IMR-90 (cell line): ENCODE measurements around the gene SF3B5. TPM values are rescaled to one million over a fixed set of nuclear protein-coding genes. Genes with fewer than 3 reads are reported as not detected.

ENCODE experiments used
- ATAC-seq: fragments of 200-7000 bp; cut with Tn5 transposase; 2 replicates; pipeline ENCODE4 v1.9.1; 2020; ENCODE audit warnings: low read depth, mild to moderate bottlenecking, moderate library complexity
- BruUV-seq: library from RNA; stranded (reverse); fragments of 400-500 nt; replicated peaks from 2 replicates; lab custom pipeline; 2021; lab: Mats Ljungman, UMichigan
- CTCF ChIA-PET: fragments of 300-600 bp; formaldehyde crosslinking; extraction: SDS; loops from one replicate; lab custom pipeline; 2021; ENCODE audit warnings: antibody characterized with exemption; lab: Yijun Ruan, JAX
- POLR2A ChIA-PET: fragments of 300-600 bp; sonication (Branson Sonifier 250); formaldehyde crosslinking; loops from one replicate; lab custom pipeline; 2022; ENCODE audit warnings: antibody characterized with exemption; ENCODE audit not compliant: unreplicated experiment; lab: Charles Lee
- DNase-seq: peaks from one replicate; pipeline ENCODE4 v3.0.0; 2013
- H2AFZ ChIP-seq: replicated peaks from 2 replicates; pipeline ENCODE3; 2013; ENCODE audit warnings: low read length, mild to moderate bottlenecking; ENCODE audit not compliant: poor library complexity
- H2AK5ac ChIP-seq: 2 replicates; pipeline ENCODE4 v1.6.1; 2013; ENCODE audit warnings: low read depth, low read length, inconsistent platforms
- H2AK9ac ChIP-seq: replicated peaks from 2 replicates; pipeline ENCODE3; 2013; ENCODE audit warnings: mild to moderate bottlenecking, low read depth, low read length, moderate library complexity; ENCODE audit not compliant: poor library complexity
- H2BK120ac ChIP-seq: 2 replicates; pipeline ENCODE4 v1.6.1; 2013; ENCODE audit warnings: low read depth, low read length, inconsistent platforms
- H2BK15ac ChIP-seq: 3 replicates; pipeline ENCODE4 v1.6.1; 2013; ENCODE audit warnings: low read depth, low read length, inconsistent platforms
- H2BK20ac ChIP-seq: 2 replicates; pipeline ENCODE4 v1.6.1; 2013; ENCODE audit warnings: low read depth, mild to moderate bottlenecking, inconsistent platforms, low read length, moderate library complexity
- H2BK5ac ChIP-seq: 2 replicates; pipeline ENCODE4 v1.6.1; 2013; ENCODE audit warnings: mild to moderate bottlenecking, low read depth, low read length, inconsistent platforms; ENCODE audit not compliant: poor library complexity, severe bottlenecking
- H3K14ac ChIP-seq: replicated peaks from 2 replicates; pipeline ENCODE4 v1.6.1; 2013; ENCODE audit warnings: low read depth, low read length, inconsistent platforms
- H3K18ac ChIP-seq: 2 replicates; pipeline ENCODE4 v1.6.1; 2013; ENCODE audit warnings: low read depth, low read length, control low read depth
- H3K23ac ChIP-seq: 2 replicates; pipeline ENCODE4 v1.6.1; 2013; ENCODE audit warnings: low read depth, low read length, inconsistent platforms
- H3K27ac ChIP-seq: 2 replicates; pipeline ENCODE4 v1.5.1; 2013; ENCODE audit warnings: mild to moderate bottlenecking, control low read depth, low read length; ENCODE audit not compliant: insufficient read depth
- H3K27me3 ChIP-seq: 2 replicates; pipeline ENCODE4 v1.6.1; 2013; ENCODE audit warnings: low read length; ENCODE audit not compliant: control insufficient read depth, insufficient read depth
- H3K36me3 ChIP-seq: 2 replicates; pipeline ENCODE4 v1.6.1; 2013; ENCODE audit warnings: low read length, mixed read lengths; ENCODE audit not compliant: control insufficient read depth, insufficient read depth
- H3K4ac ChIP-seq: 2 replicates; pipeline ENCODE4 v1.6.1; 2013; ENCODE audit warnings: low read depth, low read length, inconsistent platforms
- H3K4me1 ChIP-seq: 2 replicates; pipeline ENCODE4 v1.6.1; 2013; ENCODE audit warnings: low read length, mixed read lengths; ENCODE audit not compliant: control insufficient read depth, insufficient read depth
- H3K4me2 ChIP-seq: 2 replicates; pipeline ENCODE4 v1.6.1; 2013; ENCODE audit warnings: low read depth, mild to moderate bottlenecking, control low read depth, low read length, moderate library complexity
- H3K4me3 ChIP-seq: 2 replicates; pipeline ENCODE4 v1.5.1; 2013; ENCODE audit warnings: low read depth, mild to moderate bottlenecking, control low read depth, low read length, moderate library complexity; ENCODE audit not compliant: insufficient read depth
- H3K56ac ChIP-seq: 2 replicates; pipeline ENCODE4 v1.6.1; 2013; ENCODE audit warnings: low read length, inconsistent platforms; ENCODE audit not compliant: insufficient read depth; ENCODE audit errors: extremely low read depth
- H3K79me1 ChIP-seq, 2 experiments: 2 replicates each; pipeline ENCODE4 v1.6.1; 2013; ENCODE audit warnings: low read length in 2 of 2, inconsistent platforms in 1 of 2, low read depth in 1 of 2
- H3K9ac ChIP-seq: 2 replicates; pipeline ENCODE4 v1.6.1; 2013; ENCODE audit warnings: low read depth, low read length, control low read depth
- H3K9me1 ChIP-seq: 2 replicates; pipeline ENCODE4 v1.6.1; 2013; ENCODE audit warnings: low read length, inconsistent platforms; ENCODE audit not compliant: insufficient read depth
- H3K9me3 ChIP-seq: 2 replicates; pipeline ENCODE4 v1.6.1; 2013; ENCODE audit warnings: low read length; ENCODE audit not compliant: control insufficient read depth, insufficient read depth
- H4K20me1 ChIP-seq: 2 replicates; pipeline ENCODE4 v1.6.1; 2013; ENCODE audit warnings: low read length, inconsistent platforms; ENCODE audit not compliant: insufficient read depth
- H4K5ac ChIP-seq: 2 replicates; pipeline ENCODE4 v1.6.1; 2013; ENCODE audit warnings: mild to moderate bottlenecking, low read depth, low read length, control low read depth
- H4K8ac ChIP-seq, 2 experiments: 2 replicates each; pipeline ENCODE4 v1.6.1; 2013; ENCODE audit warnings: low read depth in 2 of 2, low read length in 2 of 2, control low read depth in 1 of 2, inconsistent platforms in 1 of 2
- H4K91ac ChIP-seq: 2 replicates; pipeline ENCODE4 v1.6.1; 2013; ENCODE audit warnings: low read depth, low read length, inconsistent platforms; ENCODE audit not compliant: insufficient read depth
- BHLHE40 ChIP-seq: fragments of 150-350 bp; IDR thresholded peaks from 2 replicates; pipeline ENCODE4 v1.6.1; 2016; ENCODE audit warnings: mild to moderate bottlenecking, low read depth, low read length
- FOS ChIP-seq: fragments of 150-350 bp; IDR thresholded peaks from 2 replicates; pipeline ENCODE4 v1.6.1; 2016; ENCODE audit warnings: low read depth, low read length
- MAFK ChIP-seq: IDR thresholded peaks from 2 replicates; pipeline ENCODE4 v1.6.1; 2012; ENCODE audit warnings: low read depth, low read length, improper control_type of control experiment
- MXI1 ChIP-seq: IDR thresholded peaks from 2 replicates; pipeline ENCODE4 v1.6.1; 2012; ENCODE audit warnings: low read depth, mild to moderate bottlenecking, low read length, moderate library complexity, borderline replicate concordance
- RAD21 ChIP-seq: IDR thresholded peaks from 2 replicates; pipeline ENCODE4 v1.6.1; 2012; ENCODE audit warnings: low read length, improper control_type of control experiment
- SMC3 ChIP-seq: fragments of 150-350 bp; IDR thresholded peaks from 2 replicates; pipeline ENCODE4 v1.6.1; 2016; ENCODE audit warnings: low read depth, mild to moderate bottlenecking, antibody characterized with exemption, low read length, moderate library complexity
- WGBS, 2 experiments: methylation state at CpG; one replicate each; pipeline versions ENCODE4 v1.1.5 to v1.1.7; 2013; ENCODE audit warnings: missing lambda C conversion rate in 2 of 2; ENCODE audit not compliant: insufficient read length in 1 of 2; ENCODE audit errors: extremely low coverage in 2 of 2; 5-methylcytosine and 5-hydroxymethylcytosine counted together
- dilution Hi-C: fragments of 300-500 bp; cut with HindIII; formaldehyde crosslinking; loops from one replicate; pipeline ENCODE4 v1.14.3; 2018; ENCODE audit warnings: low sequenced_read_pairs; ENCODE audit not compliant: unreplicated experiment
- in situ Hi-C: fragments of 300-500 bp; cut with MboI; formaldehyde crosslinking; loops from 3 replicates; pipeline ENCODE4 v1.14.3; 2019; ENCODE audit warnings: low sequenced_read_pairs, inconsistent platforms, mixed read lengths
- intact Hi-C: fragments of 100-400 bp; cut with micrococcal nuclease; formaldehyde crosslinking; loops from 2 replicates; pipeline ENCODE4 v1.10.0; 2022
- polyA plus RNA-seq, 3 experiments: library from polyadenylated mRNA; depleted of rRNA; stranded (reverse); fragments of >200 nt; gene quantifications; 2 replicates each; pipeline ENCODE4 v1.2.3, GENCODE V29; 2012; ENCODE audit warnings: low replicate concordance in 1 of 3
- total RNA-seq: library from RNA; depleted of rRNA; stranded (reverse); fragments of >200 nt; gene quantifications from 2 replicates; pipeline ENCODE4 v1.2.3, GENCODE V29; 2012
- TF ChIP-seq, protein P1 (sequence below): conservative IDR thresholded peaks from 2 replicates; pipeline ENCODE4 v1.5.1; 2012; ENCODE audit warnings: mild to moderate bottlenecking, low read depth, low read length, improper control_type of control experiment

SF3B5 gene
- total and polyA plus RNA-seq, 2 of the 4 experiments (the other 2 are of a cell fraction) = 227 to 333 TPM

DNA sequence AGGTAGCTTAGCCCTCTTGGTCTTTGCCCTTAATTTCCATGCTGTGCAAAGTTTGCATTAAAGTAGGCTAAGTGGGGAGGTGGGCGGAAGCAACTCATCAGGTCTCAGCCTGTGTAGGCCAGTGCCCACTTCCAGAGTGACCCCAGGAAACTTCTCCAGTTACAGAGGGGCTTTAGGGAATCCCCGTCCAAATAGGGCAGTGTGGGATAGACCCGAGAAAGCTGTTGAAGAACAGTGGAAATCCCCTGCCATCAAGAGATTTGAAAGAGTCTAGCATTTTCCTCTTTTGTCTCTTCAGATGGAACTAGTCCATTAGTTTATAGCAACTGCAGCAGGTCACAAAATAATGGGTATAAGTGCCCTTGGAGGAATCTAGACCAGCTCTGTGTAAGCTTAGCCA is 20.2 kb downstream of the SF3B5 start:
- TF ChIP-seq MXI1 (no peak), BHLHE40 (no peak), FOS (no peak), MAFK (no peak), RAD21 (no peak), SMC3 (no peak)
- TF ChIP-seq, protein P1, sequence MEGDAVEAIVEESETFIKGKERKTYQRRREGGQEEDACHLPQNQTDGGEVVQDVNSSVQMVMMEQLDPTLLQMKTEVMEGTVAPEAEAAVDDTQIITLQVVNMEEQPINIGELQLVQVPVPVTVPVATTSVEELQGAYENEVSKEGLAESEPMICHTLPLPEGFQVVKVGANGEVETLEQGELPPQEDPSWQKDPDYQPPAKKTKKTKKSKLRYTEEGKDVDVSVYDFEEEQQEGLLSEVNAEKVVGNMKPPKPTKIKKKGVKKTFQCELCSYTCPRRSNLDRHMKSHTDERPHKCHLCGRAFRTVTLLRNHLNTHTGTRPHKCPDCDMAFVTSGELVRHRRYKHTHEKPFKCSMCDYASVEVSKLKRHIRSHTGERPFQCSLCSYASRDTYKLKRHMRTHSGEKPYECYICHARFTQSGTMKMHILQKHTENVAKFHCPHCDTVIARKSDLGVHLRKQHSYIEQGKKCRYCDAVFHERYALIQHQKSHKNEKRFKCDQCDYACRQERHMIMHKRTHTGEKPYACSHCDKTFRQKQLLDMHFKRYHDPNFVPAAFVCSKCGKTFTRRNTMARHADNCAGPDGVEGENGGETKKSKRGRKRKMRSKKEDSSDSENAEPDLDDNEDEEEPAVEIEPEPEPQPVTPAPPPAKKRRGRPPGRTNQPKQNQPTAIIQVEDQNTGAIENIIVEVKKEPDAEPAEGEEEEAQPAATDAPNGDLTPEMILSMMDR = no peak
- ATAC-seq = no peak
- Histone ChIP-seq H2BK15ac (no peak overlapping the region), H2BK120ac (no peak overlapping the region), H3K4ac (no peak overlapping the region), H3K14ac (no peak overlapping the region), H2BK5ac (no peak overlapping the region), H3K23ac (no peak overlapping the region), H3K18ac (no peak overlapping the region), H3K79me1 (no peaks in the 10 kb centered on the region), H3K27ac (no peak overlapping the region), H4K91ac (no peak overlapping the region), H3K4me1 (no peaks in the 10 kb centered on the region), H2AFZ (no peak overlapping the region), H3K36me3 (no peaks in the 10 kb centered on the region), H3K9ac (no peak overlapping the region), H4K8ac (no peak overlapping the region), H2AK5ac (no peak overlapping the region), H2BK20ac (no peak overlapping the region), H2AK9ac (no peak overlapping the region), H3K9me1 (no peaks in the 10 kb centered on the region), H4K20me1 (no peaks in the 10 kb centered on the region), H3K9me3 (no peaks in the 10 kb centered on the region), H3K56ac (no peak overlapping the region), H3K4me3 (no peak overlapping the region), H3K27me3 (peaks cover 28% of the 10 kb centered on the region), H3K4me2 (no peak overlapping the region), H4K5ac (no peak overlapping the region)
- ChIA-PET POLR2A (interaction anchor here (0.5 kb wide), 1 partner anchor 508 kb away, joined by 3 read pairs; no protein-coding TSS in a partner anchor), CTCF (interaction anchor here (0.6 kb wide), 1 partner anchor 25 kb away, joined by 3 read pairs; no protein-coding TSS in a partner anchor)
- in situ Hi-C loops = no loop called here
- intact Hi-C loops = no loop called here
- BruUV-seq = no TSS peak
- WGBS, 2 experiments = no CpG with 5 or more reads among the region's 3 CpGs
- dilution Hi-C loops = no loop called here
- no peak for DNase-seq
